ENCODE measurements around the gene ACO1.

ACO1 gene

GRCh38 chr9:32431940-32432555, 47.6 kb downstream of the ACO1 start:
- Histone ChIP-seq H3K36me3 (ENCODE audit: control insufficient read depth, insufficient read depth, low read length) (no peaks in the 10 kb centered on the region; the same call in none of the 2 replicates), H3K27me3 (replicated peaks; ENCODE audit: control insufficient read depth, insufficient read depth, low read length) (no peaks in the 10 kb centered on the region), H3K4me3 (replicated peaks; ENCODE audit: low read depth, low read length) (no peak overlapping the region)
- DNase-seq (ENCODE audit: extremely low read depth, insufficient read length): no peak
- TF ChIP-seq CTCF (IDR thresholded peaks at IDR 0.05; ENCODE audit: insufficient read depth, low read length, poor library complexity, severe bottlenecking): peak; percentile 58

DNA sequence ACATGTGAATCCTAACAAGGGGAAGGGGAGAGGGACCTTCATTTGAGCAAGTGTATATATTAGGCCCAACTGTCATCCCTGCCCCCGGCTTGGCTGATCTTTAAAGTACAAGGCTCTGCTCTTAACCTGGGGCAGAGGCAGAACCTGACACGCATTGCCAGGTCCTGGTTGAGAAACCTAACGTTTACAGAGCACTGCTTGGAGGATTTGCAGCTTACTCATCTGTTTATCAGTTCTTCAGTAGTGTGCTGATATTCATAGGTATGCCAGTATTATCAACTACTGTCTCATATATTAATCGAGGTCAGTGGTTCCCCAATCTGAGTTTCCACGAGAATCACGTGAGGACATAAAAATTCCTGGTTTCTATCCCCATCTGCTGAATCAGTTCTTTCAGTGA, 50.4 kb downstream of the ACO1 start:
- no peak for TF ChIP-seq CTCF (IDR thresholded peaks at IDR 0.05; ENCODE audit: insufficient read depth, low read length, poor library complexity, severe bottlenecking)
- Histone ChIP-seq H3K36me3 (ENCODE audit: control insufficient read depth, insufficient read depth, low read length) (no peaks in the 10 kb centered on the region; the same call in none of the 2 replicates), H3K4me3 (replicated peaks; ENCODE audit: low read depth, low read length) (no peak overlapping the region), H3K27me3 (replicated peaks; ENCODE audit: control insufficient read depth, insufficient read depth, low read length) (no peaks in the 10 kb centered on the region)
- DNase-seq (ENCODE audit: extremely low read depth, insufficient read length): no peak

DNA sequence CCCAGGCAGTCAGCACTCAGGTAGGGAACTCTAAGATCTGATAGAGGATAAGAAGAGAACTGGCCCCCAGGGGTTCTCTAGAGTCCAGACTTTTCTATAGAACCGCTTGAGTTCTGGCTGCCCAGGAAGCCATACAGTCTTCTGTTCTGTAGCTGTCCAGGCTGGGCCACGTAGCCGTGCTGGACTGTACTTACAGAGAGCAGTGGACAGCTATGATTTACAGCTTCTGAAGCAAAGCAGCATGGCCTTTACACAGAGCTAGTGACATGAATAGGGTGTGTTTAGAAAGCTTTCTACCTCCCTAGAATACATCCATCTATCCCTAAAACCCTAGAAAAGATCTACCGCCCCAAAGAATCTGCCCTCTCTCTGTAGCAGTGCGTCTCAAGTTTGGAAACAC, 57.2 kb downstream of the ACO1 start:
- Histone ChIP-seq H3K4me3 (replicated peaks; ENCODE audit: low read depth, low read length) (no peak overlapping the region), H3K27me3 (replicated peaks; ENCODE audit: control insufficient read depth, insufficient read depth, low read length) (no peaks in the 10 kb centered on the region), H3K36me3 (ENCODE audit: control insufficient read depth, insufficient read depth, low read length) (no peaks in the 10 kb centered on the region)
- TF ChIP-seq CTCF (IDR thresholded peaks at IDR 0.05; ENCODE audit: insufficient read depth, low read length, poor library complexity, severe bottlenecking): no peak
- no peak for DNase-seq (ENCODE audit: extremely low read depth, insufficient read length)

DNA sequence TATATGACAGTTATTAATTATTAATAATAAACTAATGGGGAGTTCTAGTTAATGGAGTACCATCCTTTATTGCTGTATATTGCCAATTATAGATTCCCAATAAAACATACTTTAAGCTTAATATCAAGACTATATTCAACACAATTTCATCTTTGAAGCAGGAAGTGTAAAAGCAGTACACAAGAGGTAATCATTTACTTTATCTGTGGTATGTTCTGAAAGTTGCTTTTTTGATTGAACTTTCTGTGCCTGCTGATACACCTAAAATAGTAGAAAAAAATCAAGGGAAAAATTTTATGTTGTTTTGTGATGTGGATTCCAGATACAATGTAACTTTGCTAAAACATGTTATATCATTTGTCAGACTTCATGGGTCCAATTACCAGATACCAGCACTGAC, 58.0 kb downstream of the ACO1 start:
- no peak overlapping the region for H3K4me3 ChIP-seq (replicated peaks; ENCODE audit: low read depth, low read length)
- H3K27me3 ChIP-seq (replicated peaks; ENCODE audit: control insufficient read depth, insufficient read depth, low read length): no peaks in the 10 kb centered on the region
- DNase-seq (ENCODE audit: extremely low read depth, insufficient read length): no peak
- H3K36me3 ChIP-seq (ENCODE audit: control insufficient read depth, insufficient read depth, low read length): no peaks in the 10 kb centered on the region
- TF ChIP-seq CTCF (IDR thresholded peaks at IDR 0.05; ENCODE audit: insufficient read depth, low read length, poor library complexity, severe bottlenecking): no peak

DNA sequence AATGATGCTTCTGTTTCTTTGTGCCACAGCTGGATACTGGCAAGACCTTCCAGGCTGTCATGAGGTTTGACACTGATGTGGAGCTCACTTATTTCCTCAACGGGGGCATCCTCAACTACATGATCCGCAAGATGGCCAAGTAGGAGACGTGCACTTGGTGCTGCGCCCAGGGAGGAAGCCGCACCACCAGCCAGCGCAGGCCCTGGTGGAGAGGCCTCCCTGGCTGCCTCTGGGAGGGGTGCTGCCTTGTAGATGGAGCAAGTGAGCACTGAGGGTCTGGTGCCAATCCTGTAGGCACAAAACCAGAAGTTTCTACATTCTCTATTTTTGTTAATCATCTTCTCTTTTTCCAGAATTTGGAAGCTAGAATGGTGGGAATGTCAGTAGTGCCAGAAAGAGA, 65.5 kb downstream of the ACO1 start:
- no peak for DNase-seq (ENCODE audit: extremely low read depth, insufficient read length)
- no peak for TF ChIP-seq CTCF (IDR thresholded peaks at IDR 0.05; ENCODE audit: insufficient read depth, low read length, poor library complexity, severe bottlenecking)
- H3K27me3 ChIP-seq (replicated peaks; ENCODE audit: control insufficient read depth, insufficient read depth, low read length): no peaks in the 10 kb centered on the region
- H3K36me3 ChIP-seq (ENCODE audit: control insufficient read depth, insufficient read depth, low read length): peaks cover 10% of the 10 kb centered on the region
- H3K4me3 ChIP-seq (replicated peaks; ENCODE audit: low read depth, low read length): no peak overlapping the region

- Histone ChIP-seq H3K4me3 (replicated peaks; ENCODE audit: low read depth, low read length) (no peak overlapping the region), H3K36me3 (ENCODE audit: control insufficient read depth, insufficient read depth, low read length) (peaks cover 7% of the 10 kb centered on the region), H3K27me3 (replicated peaks; ENCODE audit: control insufficient read depth, insufficient read depth, low read length) (no peaks in the 10 kb centered on the region)
- TF ChIP-seq CTCF (IDR thresholded peaks at IDR 0.05; ENCODE audit: insufficient read depth, low read length, poor library complexity, severe bottlenecking): no peak
- DNase-seq (ENCODE audit: extremely low read depth, insufficient read length): no peak
Measured at GRCh38 chr9:32454280-32454679, 69.8 kb downstream of the ACO1 start.
